DMS53 treated with DMSO at 0.1 percent for 48 hours (cell line): ENCODE results near the gene SMYD3.

Experiments used
- DNase-seq: peaks from one replicate; lab custom pipeline; 2025; ENCODE audit not compliant: unreplicated experiment; lab: John Stamatoyannopoulos, UW

SMYD3 gene

DNA sequence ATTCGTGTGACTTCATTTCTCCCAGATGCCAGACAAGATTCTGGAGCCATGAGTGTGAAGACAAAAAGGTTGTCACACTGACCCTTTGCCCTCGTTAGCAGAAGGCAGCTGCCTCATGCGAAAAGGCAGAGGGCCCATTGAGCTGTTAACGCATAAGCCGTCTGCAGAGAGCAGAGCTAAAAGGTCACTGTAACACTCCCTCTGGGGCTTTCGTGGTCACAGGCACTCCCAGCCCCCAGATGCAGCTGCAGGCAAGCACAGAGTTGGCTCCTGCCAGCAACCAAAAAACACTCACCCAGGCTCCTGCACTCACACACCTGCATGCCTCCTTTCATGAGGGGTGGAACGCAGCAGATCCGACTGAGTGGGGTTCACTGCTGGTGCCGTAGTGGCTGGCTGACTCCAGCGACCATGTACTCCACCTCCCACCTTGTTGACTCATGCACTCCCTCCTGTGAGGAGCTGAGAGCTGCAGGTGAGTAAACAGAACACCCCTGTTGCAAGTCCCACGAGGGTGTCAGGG is 287.5 kb downstream of the SMYD3 start:
- peak; percentile 87 for DNase-seq

DNA sequence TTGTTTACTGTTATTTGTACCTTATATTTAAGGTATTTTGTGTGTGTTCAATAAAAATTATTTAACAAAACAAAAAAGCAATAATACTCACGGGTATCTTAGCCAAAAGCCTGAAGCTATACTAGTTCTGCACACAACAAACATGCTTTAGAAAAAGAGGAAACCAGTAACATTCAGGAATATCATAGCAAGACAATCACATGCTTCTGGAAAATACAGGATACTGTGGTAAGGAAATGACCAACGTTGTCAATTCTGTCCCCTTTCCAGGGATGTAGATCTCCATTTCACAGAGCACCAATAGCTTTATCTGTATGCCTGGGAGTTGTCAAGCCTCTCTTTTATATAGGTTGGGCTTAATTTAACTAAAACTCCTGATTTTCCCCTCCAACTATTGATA is 288.4 kb downstream of the SMYD3 start:
- DNase-seq: peak; percentile 14

DNA sequence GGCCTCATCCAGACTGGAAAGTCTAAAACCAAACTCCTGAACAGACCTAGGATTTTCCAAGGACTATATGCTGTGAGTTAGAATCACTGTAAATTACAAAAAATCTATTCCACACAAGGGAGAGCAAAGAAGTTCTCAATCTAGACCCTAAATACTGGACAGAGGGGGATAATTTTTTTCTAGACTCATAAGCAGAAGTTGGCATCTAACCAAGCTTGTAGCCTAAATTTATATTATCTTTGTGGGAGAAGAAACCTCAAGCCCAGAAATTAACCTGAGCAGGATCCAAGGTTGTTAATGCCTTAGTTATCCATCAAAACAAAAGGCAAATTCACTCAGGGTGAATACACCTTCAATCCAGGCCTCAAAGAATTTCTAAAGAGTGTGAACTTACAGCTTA is 290.2 kb downstream of the SMYD3 start:
- no peak for DNase-seq

DNA sequence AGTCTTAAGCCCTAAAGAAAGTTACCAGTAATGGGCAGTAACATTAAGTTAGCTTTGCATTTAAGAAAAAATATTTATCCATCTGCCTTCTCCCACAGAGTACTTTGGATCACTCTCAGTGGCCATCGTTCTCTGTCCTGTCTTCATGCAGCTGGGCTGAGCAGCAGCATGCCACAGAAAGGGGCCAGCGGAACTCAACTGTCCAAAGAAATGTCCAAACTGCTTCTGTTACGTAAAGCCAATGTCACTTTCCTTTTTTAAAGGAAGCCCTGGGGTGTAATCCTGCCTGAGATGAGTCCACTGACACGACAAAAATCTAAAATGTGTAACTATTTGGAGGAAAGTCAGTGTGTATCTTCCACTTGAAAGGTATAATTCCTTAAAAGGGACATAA is 291.6 kb downstream of the SMYD3 start:
- DNase-seq: no peak

- DNase-seq: peak; percentile 83
Measured at GRCh38 chr1:246214708-246215509, 292.2 kb downstream of the SMYD3 start.

DNA sequence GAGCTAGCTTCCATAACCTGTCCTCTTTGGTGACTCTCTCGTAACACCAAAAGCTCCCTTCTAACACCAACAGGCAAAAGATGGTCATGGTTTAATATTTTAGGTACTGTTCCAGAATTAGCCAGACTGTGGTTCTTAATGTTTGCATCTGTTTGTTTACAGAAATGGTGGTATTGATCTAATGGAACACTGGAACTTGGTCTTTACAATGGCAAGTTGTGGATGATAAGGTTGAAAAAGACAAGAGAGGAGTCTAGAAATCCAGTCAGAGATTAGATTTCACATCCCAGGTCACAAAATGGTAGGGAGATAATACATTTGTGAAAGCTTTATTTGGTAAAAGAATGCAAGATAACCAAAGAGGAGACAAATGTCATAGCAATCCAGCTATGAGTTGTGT is 293.1 kb downstream of the SMYD3 start:
- DNase-seq: no peak

- DNase-seq: no peak
Measured at GRCh38 chr1:246213502-246213901, 293.6 kb downstream of the SMYD3 start.

DNA sequence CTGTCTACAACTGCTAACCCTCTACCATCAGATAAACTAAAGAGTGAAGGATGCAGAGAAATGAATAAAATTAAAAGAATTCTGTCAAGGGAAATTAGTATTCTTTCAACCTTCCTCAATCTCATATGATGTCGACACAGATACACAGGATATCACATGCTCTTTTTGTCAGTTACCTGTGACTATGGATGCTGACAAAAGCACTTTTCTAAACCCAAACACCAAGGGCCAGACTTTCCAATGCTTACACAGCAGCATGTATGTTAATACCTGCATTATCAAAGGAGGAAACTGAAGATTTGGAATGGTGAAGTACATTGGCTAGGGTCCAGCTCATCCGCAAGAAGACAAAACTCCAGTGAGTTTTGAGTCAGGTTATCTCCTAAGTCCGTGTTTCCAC is 294.0 kb downstream of the SMYD3 start:
- no peak for DNase-seq

- DNase-seq: no peak
Measured at GRCh38 chr1:246212013-246212412, 295.1 kb downstream of the SMYD3 start.

DNA sequence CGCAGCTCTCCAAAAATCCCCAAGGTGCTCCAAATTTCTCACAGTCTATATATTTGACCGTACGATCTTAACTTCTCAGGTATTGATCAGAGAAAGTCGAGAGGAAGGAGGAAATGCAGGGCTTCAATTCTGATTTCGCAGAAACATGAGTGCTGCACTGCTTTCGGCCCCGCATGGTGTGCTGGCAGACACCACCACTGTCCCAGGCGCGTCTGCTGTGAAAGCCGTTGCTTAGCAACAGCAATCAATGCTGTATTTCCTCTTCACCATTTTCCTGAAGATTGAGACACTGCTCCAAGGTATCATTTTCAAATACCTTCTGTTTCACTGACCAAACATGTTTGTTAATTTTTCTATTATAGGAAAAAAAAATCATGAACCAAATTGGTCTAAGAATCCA is 296.3 kb downstream of the SMYD3 start:
- no peak for DNase-seq

DNA sequence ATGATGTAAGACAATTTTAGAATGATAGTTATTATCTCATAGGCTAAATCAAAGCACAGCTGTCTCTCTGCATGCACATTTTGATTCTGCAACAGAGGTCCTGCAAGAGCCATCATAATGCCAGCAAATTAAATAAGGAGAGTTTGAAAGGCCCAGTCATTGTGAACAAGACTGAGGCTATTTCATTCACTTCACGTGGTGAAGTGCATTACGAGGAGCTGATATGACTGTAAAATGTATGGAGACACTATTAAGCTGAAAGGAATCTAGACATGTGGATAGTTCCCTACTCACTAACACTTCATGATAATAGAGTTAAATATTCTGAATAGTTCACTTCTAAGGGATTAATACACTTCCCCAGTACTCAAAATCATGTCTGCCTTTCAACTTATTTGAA is 299.0 kb downstream of the SMYD3 start:
- DNase-seq: no peak

- DNase-seq: no peak
Measured at GRCh38 chr1:246203180-246203579, 303.9 kb downstream of the SMYD3 start.

- no peak for DNase-seq
Measured at GRCh38 chr1:246200738-246201137, 306.3 kb downstream of the SMYD3 start.

DNA sequence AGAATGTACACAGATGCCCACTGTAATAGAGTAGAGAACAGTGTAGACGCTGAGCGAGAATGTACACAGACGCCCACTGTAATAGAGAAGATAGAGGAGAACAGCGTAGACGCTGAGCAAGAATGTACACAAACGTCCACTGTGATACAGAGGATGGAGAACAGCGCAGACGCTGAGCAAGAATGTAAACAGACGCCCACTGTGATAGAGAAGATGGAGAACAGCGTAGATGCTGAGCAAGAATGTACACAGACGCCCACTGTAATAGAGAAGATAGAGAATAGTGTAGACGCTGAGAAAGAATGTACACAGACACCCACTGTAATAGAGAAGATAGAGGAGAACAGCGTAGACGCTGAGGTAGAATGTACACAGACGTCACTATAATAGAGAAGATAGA is 306.9 kb downstream of the SMYD3 start:
- DNase-seq: no peak

DNA sequence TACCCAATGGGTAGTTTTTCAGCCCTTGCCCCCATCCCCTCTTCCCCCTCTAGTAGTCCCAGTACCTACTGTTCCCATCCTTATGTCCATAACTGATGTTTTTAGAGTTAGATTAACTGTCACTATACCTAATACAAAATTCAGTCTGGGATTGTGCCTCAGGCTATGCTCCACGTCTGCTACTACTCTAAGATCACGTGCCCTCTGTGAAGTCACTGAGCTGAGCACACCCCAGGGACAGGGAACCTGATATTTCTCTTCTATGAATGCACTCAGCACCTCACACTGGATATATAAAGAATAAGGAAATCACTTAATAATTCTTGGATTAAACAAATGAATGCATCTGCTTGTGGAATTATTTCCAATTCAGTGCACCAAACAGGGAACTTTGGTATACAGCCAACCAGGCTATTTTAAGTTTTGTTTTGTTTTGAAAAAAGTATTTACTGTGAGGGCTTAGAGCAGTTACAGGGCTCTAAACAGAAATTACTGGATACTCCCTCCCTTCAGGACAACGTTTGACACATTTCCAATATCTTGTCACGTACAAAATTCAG is 307.9 kb downstream of the SMYD3 start:
- DNase-seq: no peak

GRCh38 chr1:246198115-246198816 is 308.8 kb downstream of the SMYD3 start:
- no peak for DNase-seq

DNA sequence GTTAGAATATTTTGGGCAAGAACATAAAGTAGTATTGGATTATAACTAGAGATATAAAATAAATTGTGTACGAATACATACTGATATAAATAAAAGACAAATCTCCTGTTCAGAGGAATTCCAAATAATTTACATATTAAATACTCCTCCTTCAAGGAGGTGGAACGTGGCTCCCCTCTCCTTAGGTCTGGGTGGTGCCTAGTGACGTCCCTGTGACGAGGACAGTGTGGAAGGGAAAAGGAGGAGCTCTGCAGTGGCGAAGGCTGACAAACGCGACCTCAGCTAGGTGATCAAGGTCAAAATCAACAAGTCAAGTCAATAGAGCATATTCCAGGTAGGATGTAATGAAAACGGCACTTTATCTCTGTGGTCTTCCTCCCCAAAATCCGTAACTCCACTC is 310.0 kb downstream of the SMYD3 start:
- no peak for DNase-seq

- no peak for DNase-seq
Measured at GRCh38 chr1:246195296-246195695, 311.8 kb downstream of the SMYD3 start.

DNA sequence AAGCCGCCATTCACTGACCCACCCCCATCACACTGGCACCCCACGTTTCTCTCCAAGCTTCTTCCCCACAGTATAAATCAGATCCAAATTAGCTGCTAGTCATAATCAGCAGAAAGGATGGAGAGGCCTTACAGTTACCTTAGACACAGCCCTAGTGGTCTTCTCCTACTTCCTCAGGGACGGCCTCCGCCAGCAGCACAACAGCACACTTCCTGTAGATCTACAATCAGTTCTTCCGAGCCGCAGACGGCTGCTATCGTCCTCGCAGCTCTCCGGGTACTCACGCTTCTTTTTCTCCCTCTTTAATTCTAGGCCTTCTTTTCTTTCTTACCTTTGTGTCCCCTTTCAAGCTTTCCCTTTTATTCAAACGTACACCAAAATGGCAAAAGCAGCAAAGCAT is 313.5 kb downstream of the SMYD3 start:
- DNase-seq: no peak

- no peak for DNase-seq
Measured at GRCh38 chr1:246189126-246189525, 318.0 kb downstream of the SMYD3 start.

DNA sequence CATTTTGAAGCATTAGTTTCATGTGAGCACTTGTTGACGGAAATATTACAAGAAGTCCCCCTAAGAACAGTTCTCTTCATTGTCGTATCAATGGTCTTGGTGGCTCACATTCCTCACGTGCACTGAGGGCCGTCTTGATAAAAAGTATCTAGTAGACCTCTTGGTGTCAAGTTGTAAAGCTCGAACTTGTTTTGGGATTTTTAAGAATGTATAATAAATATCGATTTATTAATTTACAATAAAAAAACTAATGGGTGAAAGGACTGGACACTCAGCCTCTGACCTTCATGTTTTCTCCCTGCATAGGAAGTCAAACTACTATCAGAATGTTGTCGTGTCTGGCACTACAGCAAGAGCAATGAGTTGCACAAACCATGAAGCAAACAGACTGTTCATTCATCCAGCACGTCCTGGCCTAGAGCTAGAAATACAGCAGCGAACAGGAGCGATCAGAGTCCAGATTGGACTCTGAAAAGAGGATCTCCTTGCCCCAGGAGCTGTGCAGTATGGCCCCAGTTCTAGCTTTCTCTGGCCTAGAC is 319.2 kb downstream of the SMYD3 start:
- no peak for DNase-seq

GRCh38 chr1:246184503-246184902 is 322.6 kb downstream of the SMYD3 start:
- DNase-seq: no peak
